Epithelial cell of proximal tubule (primary cell): ENCODE results near the gene GALNTL6. TPM values are rescaled to one million over a fixed set of nuclear protein-coding genes. Genes with fewer than 3 reads are reported as not detected.
"Not testable (repeated sequence)": the region's sequence is repeated elsewhere in the genome, so short reads cannot be mapped to it uniquely, and the experiment has no call there.

ENCODE experiments used
- DNase-seq: peaks from one replicate; pipeline ENCODE4 v3.0.0-alpha.2; 2011; ENCODE audit warnings: low read depth
- H3K4me3 ChIP-seq: 2 replicates; pipeline ENCODE4 v1.5.1; 2011; ENCODE audit warnings: low read depth, mild to moderate bottlenecking, low read length
- CTCF ChIP-seq: conservative IDR thresholded peaks from 2 replicates; pipeline ENCODE4 v1.5.1; 2012; ENCODE audit warnings: low read depth, mild to moderate bottlenecking, low read length
- total RNA-seq: library from RNA; depleted of rRNA; stranded (reverse); fragments of >200 nt; gene quantifications from 2 replicates; pipeline ENCODE4 v1.2.3, GENCODE V29; 2015

Gene GALNTL6
- total RNA-seq, 1 donor from 2014 or later, result not detected

- H3K4me3 ChIP-seq, result no peak overlapping the region
- DNase-seq, result no peak
- no peak for TF ChIP-seq CTCF
Measured at GRCh38 chr4:172404676-172405075, 591.5 kb downstream of the GALNTL6 start.

GRCh38 chr4:172410363-172410762, 597.2 kb downstream of the GALNTL6 start:
- TF ChIP-seq CTCF, result no peak
- no peak for DNase-seq
- no peak overlapping the region for H3K4me3 ChIP-seq

- no peak for TF ChIP-seq CTCF
- no peak for DNase-seq
- no peak overlapping the region for H3K4me3 ChIP-seq
Measured at GRCh38 chr4:172411149-172411548, 597.9 kb downstream of the GALNTL6 start.

GRCh38 chr4:172412851-172413580, 599.8 kb downstream of the GALNTL6 start:
- DNase-seq, result no peak
- no peak for TF ChIP-seq CTCF
- H3K4me3 ChIP-seq, result no peak overlapping the region

GRCh38 chr4:172428979-172429378, 615.8 kb downstream of the GALNTL6 start:
- not testable (repeated sequence) for H3K4me3 ChIP-seq, DNase-seq

- no peak overlapping the region for H3K4me3 ChIP-seq
- no peak for TF ChIP-seq CTCF
- DNase-seq, result no peak
Measured at GRCh38 chr4:172480471-172480870, 667.3 kb downstream of the GALNTL6 start.

- TF ChIP-seq CTCF, result no peak
- no peak overlapping the region for H3K4me3 ChIP-seq
- DNase-seq, result no peak
Measured at GRCh38 chr4:172481802-172482508, 668.8 kb downstream of the GALNTL6 start.
